ENCODE results near the gene ERGIC2. TPM values are rescaled to one million over a fixed set of nuclear protein-coding genes. Genes with fewer than 3 reads are reported as not detected.

Gene ERGIC2
- total and polyA plus RNA-seq, 2 donors from 2014 or later, result 60.5 to 65.1 TPM

- H3K27ac ChIP-seq (ENCODE audit: low read depth in 2 of 2, low read length in 2 of 2), result no peak overlapping the region
Measured at GRCh38 chr12:29425722-29426121, 44.8 kb upstream of the ERGIC2 start.

GRCh38 chr12:29416748-29417147 lies 35.8 kb upstream of the ERGIC2 start:
- TF ChIP-seq CTCF (IDR thresholded peaks at IDR 0.05; ENCODE audit: borderline replicate concordance, extremely low read depth, insufficient read depth), result no peak
- DNase-seq, result no peak
- intact Hi-C loops (cut with DNase I), result no loop called here

More at GRCh38 chr12:29425722-29426121, 44.8 kb upstream of the ERGIC2 start:
- H3K27me3 ChIP-seq (ENCODE audit: control insufficient read depth, insufficient read depth, low read length), result no peaks in the 10 kb centered on the region
- intact Hi-C loops (cut with DNase I), result no loop called here
- no peak overlapping the region for H3K4me3 ChIP-seq (ENCODE audit: low read length in 3 of 3)
- no peaks in the 10 kb centered on the region for H3K4me1 ChIP-seq (ENCODE audit: control insufficient read depth in 2 of 3, insufficient read depth in 2 of 3, low read depth in 1 of 3, low read length in 3 of 3)
- no peak for TF ChIP-seq CTCF (IDR thresholded peaks at IDR 0.05; ENCODE audit: borderline replicate concordance, extremely low read depth, insufficient read depth)
- H3K9me3 ChIP-seq (ENCODE audit: control insufficient read depth in 2 of 3, insufficient read depth in 1 of 3, low read length in 3 of 3), result no peaks in the 10 kb centered on the region
- H3K36me3 ChIP-seq (ENCODE audit: control insufficient read depth in 2 of 3, insufficient read depth in 3 of 3, low read length in 3 of 3), result no peaks in the 10 kb centered on the region
- DNase-seq, result no peak
- FAIRE-seq, result no peak
- no peak overlapping the region for H3K9ac ChIP-seq (ENCODE audit: low read length in 3 of 3)

GRCh38 chr12:29415111-29415510 lies 34.1 kb upstream of the ERGIC2 start:
- no peaks in the 10 kb centered on the region for H3K4me1 ChIP-seq (ENCODE audit: control insufficient read depth in 2 of 3, insufficient read depth in 2 of 3, low read depth in 1 of 3, low read length in 3 of 3)
- no peak for TF ChIP-seq CTCF (IDR thresholded peaks at IDR 0.05; ENCODE audit: borderline replicate concordance, extremely low read depth, insufficient read depth)
- H3K27me3 ChIP-seq (ENCODE audit: control insufficient read depth, insufficient read depth, low read length), result no peaks in the 10 kb centered on the region
- intact Hi-C loops (cut with DNase I), result no loop called here
- H3K9ac ChIP-seq (ENCODE audit: low read length in 3 of 3), result no peak overlapping the region
- FAIRE-seq, result no peak
- no peak for DNase-seq
- no peaks in the 10 kb centered on the region for H3K36me3 ChIP-seq (ENCODE audit: control insufficient read depth in 2 of 3, insufficient read depth in 3 of 3, low read length in 3 of 3)
- H3K27ac ChIP-seq (ENCODE audit: low read depth in 2 of 2, low read length in 2 of 2), result no peak overlapping the region
- H3K4me3 ChIP-seq (ENCODE audit: low read length in 3 of 3), result no peak overlapping the region
- no peaks in the 10 kb centered on the region for H3K9me3 ChIP-seq (ENCODE audit: control insufficient read depth in 2 of 3, insufficient read depth in 1 of 3, low read length in 3 of 3)

More at GRCh38 chr12:29416748-29417147, 35.8 kb upstream of the ERGIC2 start:
- Histone ChIP-seq H3K4me3 (ENCODE audit: low read length in 3 of 3) (no peak overlapping the region), H3K36me3 (ENCODE audit: control insufficient read depth in 2 of 3, insufficient read depth in 3 of 3, low read length in 3 of 3) (no peaks in the 10 kb centered on the region), H3K27ac (ENCODE audit: low read depth in 2 of 2, low read length in 2 of 2) (no peak overlapping the region), H3K9me3 (ENCODE audit: control insufficient read depth in 2 of 3, insufficient read depth in 1 of 3, low read length in 3 of 3) (no peaks in the 10 kb centered on the region), H3K27me3 (ENCODE audit: control insufficient read depth, insufficient read depth, low read length) (no peaks in the 10 kb centered on the region), H3K4me1 (ENCODE audit: control insufficient read depth in 2 of 3, insufficient read depth in 2 of 3, low read depth in 1 of 3, low read length in 3 of 3) (no peaks in the 10 kb centered on the region), H3K9ac (ENCODE audit: low read length in 3 of 3) (no peak overlapping the region)
- no peak for FAIRE-seq

DNA sequence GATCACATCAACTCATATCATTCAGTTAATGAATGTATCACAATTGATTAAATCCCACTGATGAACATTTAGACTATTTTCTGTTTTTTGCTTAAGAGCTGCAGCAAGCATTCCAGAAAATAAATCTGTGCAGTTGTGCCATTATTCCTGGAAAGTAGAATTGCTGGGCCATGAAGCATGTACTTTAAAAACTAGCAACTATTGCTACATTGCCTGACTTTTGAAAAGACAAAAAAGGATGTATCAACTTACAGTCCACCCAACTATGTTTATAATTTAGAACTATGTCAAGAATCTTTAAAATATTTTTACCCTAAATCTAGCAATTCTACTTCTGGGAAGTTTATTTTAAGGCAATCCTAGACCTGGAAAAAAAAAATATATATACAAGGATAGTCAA lies 33.4 kb upstream of the ERGIC2 start:
- H3K36me3 ChIP-seq (ENCODE audit: control insufficient read depth in 2 of 3, insufficient read depth in 3 of 3, low read length in 3 of 3), result no peaks in the 10 kb centered on the region
- no peaks in the 10 kb centered on the region for H3K27me3 ChIP-seq (ENCODE audit: control insufficient read depth, insufficient read depth, low read length)
- H3K9ac ChIP-seq (ENCODE audit: low read length in 3 of 3), result no peak overlapping the region
- no peak overlapping the region for H3K4me3 ChIP-seq (ENCODE audit: low read length in 3 of 3)
- TF ChIP-seq CTCF (IDR thresholded peaks at IDR 0.05; ENCODE audit: borderline replicate concordance, extremely low read depth, insufficient read depth), result no peak
- intact Hi-C loops (cut with DNase I), result no loop called here
- DNase-seq (no peak), FAIRE-seq (no peak)
- H3K9me3 ChIP-seq (ENCODE audit: control insufficient read depth in 2 of 3, insufficient read depth in 1 of 3, low read length in 3 of 3), result no peaks in the 10 kb centered on the region
- H3K4me1 ChIP-seq (ENCODE audit: control insufficient read depth in 2 of 3, insufficient read depth in 2 of 3, low read depth in 1 of 3, low read length in 3 of 3), result no peaks in the 10 kb centered on the region
- H3K27ac ChIP-seq (ENCODE audit: low read depth in 2 of 2, low read length in 2 of 2), result no peak overlapping the region
